OCI-LY3 (cell line): ENCODE data around the gene MNAT1.

ENCODE experiments used
- H2AFZ ChIP-seq: fragments of 200-600, 300-600 bp; shearing (Covaris generic); 2 replicates; pipeline ENCODE4 v1.6.0; 2014; ENCODE audit warnings: antibody characterized with exemption, low read depth, low read length
- H3K27ac ChIP-seq: fragments of 200-600, 300-600 bp; sonication (generic); 2 replicates; pipeline ENCODE4 v1.5.1; 2014; ENCODE audit warnings: mild to moderate bottlenecking, low read length, moderate library complexity, mixed read lengths
- H3K27me3 ChIP-seq: fragments of 200-600, 300-600 bp; sonication (generic); 2 replicates; pipeline ENCODE4 v1.6.1; 2014; ENCODE audit warnings: low read depth, low read length, mixed read lengths
- H3K36me3 ChIP-seq: fragments of 200-600, 300-600 bp; sonication (generic); replicated peaks from 2 replicates; pipeline ENCODE3; 2014; ENCODE audit warnings: low read depth, low read length, mixed read lengths
- H3K4me1 ChIP-seq: fragments of 300-600, 200-600 bp; sonication (generic); 2 replicates; pipeline ENCODE4 v1.6.1; 2014; ENCODE audit warnings: low read length, mixed read lengths
- H3K4me2 ChIP-seq: fragments of 200-600, 300-600 bp; sonication (generic); 2 replicates; pipeline ENCODE4 v1.6.1; 2014; ENCODE audit warnings: low read length, mixed read lengths
- H3K4me3 ChIP-seq: fragments of 300-600, 200-600 bp; sonication (generic); 2 replicates; pipeline ENCODE4 v1.5.1; 2014; ENCODE audit warnings: antibody characterized with exemption, mild to moderate bottlenecking, low read length, moderate library complexity
- H3K79me2 ChIP-seq: fragments of 300-600, 200-600 bp; shearing (Covaris generic); 2 replicates; pipeline ENCODE4 v1.6.1; 2014; ENCODE audit warnings: mild to moderate bottlenecking, low read length, mixed read lengths
- H3K9ac ChIP-seq: fragments of 300-600, 200-600 bp; shearing (Covaris generic); 2 replicates; pipeline ENCODE4 v1.6.0; 2014; ENCODE audit warnings: mild to moderate bottlenecking, low read length, moderate library complexity
- H3K9me3 ChIP-seq: fragments of 200-600, 300-600 bp; shearing (Covaris generic); 2 replicates; pipeline ENCODE4 v1.6.1; 2014; ENCODE audit warnings: low read length, mixed read lengths; ENCODE audit not compliant: insufficient read depth
- H4K20me1 ChIP-seq: fragments of 200-600, 300-600 bp; sonication (generic); 2 replicates; pipeline ENCODE4 v1.6.1; 2016; ENCODE audit warnings: low read length, mixed read lengths; ENCODE audit not compliant: insufficient read depth
- CTCF ChIP-seq: fragments of 200-600, 300-600 bp; sonication (generic); IDR thresholded peaks from 2 replicates; pipeline ENCODE4 v1.5.1; 2014; ENCODE audit warnings: antibody characterized with exemption, low read length, low read depth
- EZH2phosphoT487 ChIP-seq: fragments of 200-600 bp; shearing (Covaris generic); IDR thresholded peaks from 2 replicates; pipeline ENCODE4 v1.6.1; 2018; ENCODE audit warnings: antibody characterized with exemption, mixed run types, low read depth

Gene MNAT1

GRCh38 chr14:60956202-60956601, 221.6 kb downstream of the MNAT1 start:
- Histone ChIP-seq H3K79me2 (no peaks in the 10 kb centered on the region), H3K9ac (no peak overlapping the region), H3K9me3 (peaks cover 17% of the 10 kb centered on the region), H3K4me1 (peaks cover 8% of the 10 kb centered on the region), H3K4me2 (no peak overlapping the region), H3K36me3 (peaks cover 14% of the 10 kb centered on the region), H4K20me1 (no peaks in the 10 kb centered on the region), H3K27ac (no peak overlapping the region), H2AFZ (no peak overlapping the region), H3K27me3 (no peaks in the 10 kb centered on the region), H3K4me3 (no peak overlapping the region)
- no peak for TF ChIP-seq CTCF
- TF ChIP-seq EZH2phosphoT487, result no peak

- no peaks in the 10 kb centered on the region for H3K79me2 ChIP-seq
- TF ChIP-seq CTCF (no peak), EZH2phosphoT487 (no peak)
Observed at GRCh38 chr14:60956632-60957031, 222.1 kb downstream of the MNAT1 start.

GRCh38 chr14:60958146-60958545, 223.6 kb downstream of the MNAT1 start:
- Histone ChIP-seq H3K27ac (no peak overlapping the region), H3K79me2 (no peaks in the 10 kb centered on the region), H4K20me1 (no peaks in the 10 kb centered on the region), H3K4me2 (no peak overlapping the region), H3K4me1 (peaks cover 8% of the 10 kb centered on the region), H3K27me3 (no peaks in the 10 kb centered on the region), H2AFZ (no peak overlapping the region), H3K9ac (no peak overlapping the region), H3K9me3 (peaks cover 17% of the 10 kb centered on the region), H3K36me3 (peaks cover 14% of the 10 kb centered on the region), H3K4me3 (no peak overlapping the region)
- TF ChIP-seq EZH2phosphoT487 (no peak), CTCF (no peak)

More at GRCh38 chr14:60956632-60957031, 222.1 kb downstream of the MNAT1 start:
- Histone ChIP-seq H3K9ac (no peak overlapping the region), H3K4me1 (peaks cover 8% of the 10 kb centered on the region), H3K9me3 (peaks cover 17% of the 10 kb centered on the region), H3K36me3 (peaks cover 14% of the 10 kb centered on the region), H3K4me3 (no peak overlapping the region), H3K27ac (no peak overlapping the region), H4K20me1 (no peaks in the 10 kb centered on the region), H3K4me2 (no peak overlapping the region), H3K27me3 (no peaks in the 10 kb centered on the region), H2AFZ (no peak overlapping the region)

- H3K79me2 ChIP-seq, result no peaks in the 10 kb centered on the region
- H3K4me2 ChIP-seq, result no peak overlapping the region
- no peak overlapping the region for H3K4me3 ChIP-seq
- H3K36me3 ChIP-seq, result no peaks in the 10 kb centered on the region
- TF ChIP-seq CTCF, result no peak
- no peak for TF ChIP-seq EZH2phosphoT487
- no peak overlapping the region for H3K27ac ChIP-seq
- no peak overlapping the region for H2AFZ ChIP-seq
- H4K20me1 ChIP-seq, result no peaks in the 10 kb centered on the region
- no peaks in the 10 kb centered on the region for H3K27me3 ChIP-seq
- H3K9ac ChIP-seq, result no peak overlapping the region
- no peaks in the 10 kb centered on the region for H3K4me1 ChIP-seq
- H3K9me3 ChIP-seq, result no peaks in the 10 kb centered on the region
Observed at GRCh38 chr14:60963761-60964160, 229.2 kb downstream of the MNAT1 start.
